GM19043 (cell line): Measurements from ENCODE around the gene ME1.

Source experiments
- ATAC-seq: cut with Tn5 transposase; IDR thresholded peaks from one replicate; pipeline ENCODE4 v1.9.1; 2021; ENCODE audit warnings: low read depth; ENCODE audit not compliant: unreplicated experiment

The ME1 gene

DNA sequence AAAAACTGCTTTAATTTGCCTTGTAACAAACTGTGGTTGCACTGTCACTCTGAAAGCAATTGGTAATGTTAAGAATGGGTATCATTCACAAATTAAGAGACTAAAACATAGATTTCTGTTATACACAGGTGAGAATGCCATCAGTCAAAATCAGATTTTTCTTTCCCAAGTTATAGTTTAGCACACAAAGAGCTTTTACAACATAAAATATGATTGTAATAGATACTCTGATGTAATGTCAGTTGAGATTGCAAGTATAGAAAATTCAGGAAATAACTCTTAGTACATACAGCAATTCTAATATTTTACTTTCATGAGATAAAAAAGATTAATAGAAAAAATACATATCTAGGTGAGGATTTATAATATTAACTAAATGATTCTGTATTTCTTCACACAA, 2.3 kb upstream of the ME1 start:
- no peak for ATAC-seq

GRCh38 chr6:83432636-83433035, 1.8 kb upstream of the ME1 start:
- ATAC-seq, result no peak

DNA sequence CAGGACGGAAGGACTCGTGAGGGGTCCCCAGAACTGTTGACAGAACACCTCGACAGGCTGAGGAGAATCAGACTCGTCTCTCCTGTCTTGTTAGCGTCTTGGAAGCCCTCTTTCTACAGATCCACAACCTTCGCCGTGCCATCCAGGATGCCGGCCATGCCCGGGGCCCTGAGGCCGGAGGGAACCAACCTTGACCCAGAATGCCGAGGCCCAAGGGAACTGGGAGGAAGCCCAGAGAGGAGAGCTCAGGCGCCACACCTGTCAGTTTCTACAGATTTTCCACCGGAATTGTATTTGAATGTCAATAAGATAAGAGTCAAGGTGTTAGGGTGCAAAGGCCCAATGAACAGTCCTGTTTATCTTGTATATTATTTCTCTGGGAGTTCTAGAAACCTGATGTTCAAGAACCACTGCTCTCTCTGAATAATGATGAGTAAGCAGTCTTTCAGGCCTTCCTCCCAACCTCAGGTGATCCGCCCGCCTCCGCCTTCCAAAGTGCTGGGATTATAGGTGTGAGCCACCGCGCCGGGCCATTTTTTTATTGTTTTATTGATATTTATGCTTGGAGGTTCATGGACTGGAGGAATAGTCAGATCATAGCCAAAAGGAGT, 799 bp upstream of the ME1 start:
- no peak for ATAC-seq

GRCh38 chr6:83429857-83430610, 817 bp downstream of the ME1 start:
- ATAC-seq, result no peak

- ATAC-seq, result no peak
Measured at GRCh38 chr6:83429269-83429668, 1.6 kb downstream of the ME1 start.

- ATAC-seq, result no peak
Measured at GRCh38 chr6:83424392-83425018, 6.3 kb downstream of the ME1 start.

DNA sequence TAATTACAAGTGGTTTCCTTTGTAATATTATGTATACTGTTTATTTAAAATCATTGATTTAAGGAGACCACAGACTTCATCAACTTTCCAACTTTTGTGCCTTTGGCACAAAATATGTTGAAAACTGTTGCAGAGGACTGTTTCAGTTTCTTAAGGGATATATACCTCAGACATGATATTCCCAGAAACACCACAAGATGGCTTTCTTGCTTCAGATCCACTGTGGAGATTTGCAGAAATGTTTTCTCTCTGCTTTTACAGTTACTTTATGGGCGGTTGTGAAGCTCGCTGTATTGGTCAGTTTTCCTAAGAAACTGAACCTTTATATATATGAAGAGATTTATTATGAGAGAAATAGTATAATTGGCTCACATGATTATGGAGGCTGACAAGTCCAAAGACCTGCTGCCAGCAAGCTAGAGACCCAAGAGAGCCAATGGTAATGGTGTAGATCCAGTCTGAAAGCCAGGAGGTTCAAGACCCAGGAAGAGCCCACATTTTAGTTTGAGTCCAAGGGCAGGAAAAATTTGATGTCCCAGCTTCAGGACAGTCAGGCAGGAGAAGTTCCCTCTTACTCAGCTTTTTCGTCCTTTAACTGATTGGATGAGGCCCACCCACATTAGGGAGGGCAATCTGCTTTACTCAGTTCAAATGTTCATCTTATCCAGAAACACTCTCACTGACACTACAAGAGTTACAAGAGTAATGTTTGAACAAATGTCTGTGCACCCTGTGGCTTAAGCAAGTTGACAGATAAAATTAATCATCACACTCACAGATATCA, 12.8 kb downstream of the ME1 start:
- ATAC-seq, result no peak

DNA sequence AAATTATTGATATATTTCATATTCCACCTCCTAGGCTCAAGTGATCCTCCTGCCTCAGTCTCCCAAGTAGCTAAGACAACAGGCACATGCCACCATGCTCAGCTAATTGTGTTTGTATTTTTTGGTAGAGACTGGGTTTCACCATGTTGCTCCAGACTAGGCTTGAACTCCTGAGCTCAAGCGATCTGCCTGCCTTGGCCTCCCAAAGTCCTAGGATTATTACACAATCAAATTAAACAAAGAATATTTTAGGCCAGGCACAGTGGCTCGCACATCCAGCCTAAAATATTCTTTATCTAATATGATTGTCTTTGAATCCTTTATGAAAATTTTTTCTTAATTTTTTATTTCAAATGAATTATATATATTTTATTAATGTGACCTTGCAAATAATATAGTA, 17.8 kb downstream of the ME1 start:
- no peak for ATAC-seq

DNA sequence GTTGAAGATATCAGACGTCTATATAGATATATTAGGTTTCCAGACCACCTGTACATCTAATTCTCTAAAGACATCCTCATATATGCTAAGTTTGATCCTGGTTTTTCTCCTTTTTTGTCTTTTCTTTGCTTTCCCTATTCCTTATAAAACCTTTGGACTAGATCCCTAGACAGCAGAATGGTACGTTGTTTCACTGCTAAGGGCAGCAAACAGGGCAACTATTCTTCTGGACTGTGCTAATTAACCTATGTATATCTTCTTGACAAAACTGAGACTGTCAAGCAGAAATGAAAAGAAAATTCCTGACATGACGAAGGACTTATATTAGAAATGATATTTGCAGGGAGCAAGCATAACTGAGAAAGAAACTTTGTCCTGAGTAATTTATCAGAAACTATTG, 19.1 kb downstream of the ME1 start:
- ATAC-seq, result no peak

- ATAC-seq, result no peak
Measured at GRCh38 chr6:83403191-83403590, 27.7 kb downstream of the ME1 start.

DNA sequence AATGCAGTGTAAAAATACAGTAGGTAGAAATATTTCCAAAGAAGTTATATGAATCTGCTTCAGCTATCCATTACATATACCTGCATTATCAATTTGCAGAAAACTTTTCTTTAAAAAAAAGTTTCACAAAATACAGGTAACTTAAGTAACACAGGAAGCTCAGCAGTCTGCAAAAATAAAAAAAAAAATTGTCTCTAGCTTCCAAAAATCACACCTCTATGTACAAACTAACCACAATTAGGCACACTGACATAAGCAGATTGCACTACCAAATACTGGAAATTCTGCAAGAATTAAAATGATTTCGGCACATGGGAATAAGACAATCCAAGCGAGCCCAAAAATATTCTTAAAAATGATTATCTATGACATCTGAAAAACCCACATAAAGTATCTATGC, 41.2 kb downstream of the ME1 start:
- ATAC-seq, result no peak

GRCh38 chr6:83385473-83385872, 45.4 kb downstream of the ME1 start:
- ATAC-seq, result no peak

GRCh38 chr6:83384751-83385150, 46.1 kb downstream of the ME1 start:
- no peak for ATAC-seq

DNA sequence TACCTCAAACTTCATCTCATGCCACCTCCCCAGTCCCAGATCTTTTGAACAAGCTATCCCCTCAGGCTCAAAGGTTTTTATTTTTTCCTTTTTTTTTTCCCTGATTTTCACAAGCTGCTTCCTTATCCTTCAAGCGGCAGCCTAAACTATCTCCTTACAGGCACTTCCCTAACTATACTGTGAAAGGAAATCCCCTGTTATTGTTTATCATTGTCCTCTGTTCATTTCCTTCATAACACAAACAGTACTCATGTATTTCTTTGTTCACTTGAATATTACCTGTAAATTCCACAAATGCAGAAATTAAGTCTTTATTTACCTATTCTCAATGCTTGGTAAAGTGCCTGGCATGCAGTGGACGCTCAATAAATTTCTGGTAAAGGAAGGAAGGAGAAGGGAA, 48.9 kb downstream of the ME1 start:
- ATAC-seq, result no peak

- no peak for ATAC-seq
Measured at GRCh38 chr6:83378621-83379388, 52.0 kb downstream of the ME1 start.

DNA sequence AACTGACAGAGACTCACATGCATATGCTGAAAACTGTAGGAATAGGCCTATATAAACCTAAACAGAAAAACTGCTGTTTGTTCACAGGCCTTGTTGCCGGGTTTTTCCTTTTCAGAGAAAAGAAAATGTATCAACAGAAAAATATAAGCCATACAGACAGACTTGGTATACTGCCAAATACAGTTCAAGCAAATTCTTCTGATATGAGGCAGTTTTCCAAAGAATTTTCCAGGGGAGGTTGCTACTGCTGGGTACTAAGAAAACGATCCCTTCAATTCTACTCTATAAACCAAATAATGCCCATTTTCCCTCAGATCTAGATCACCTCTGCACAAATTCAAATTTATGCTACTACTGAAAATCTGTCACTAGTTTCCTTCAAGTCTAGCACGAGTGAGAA, 59.4 kb downstream of the ME1 start:
- no peak for ATAC-seq

DNA sequence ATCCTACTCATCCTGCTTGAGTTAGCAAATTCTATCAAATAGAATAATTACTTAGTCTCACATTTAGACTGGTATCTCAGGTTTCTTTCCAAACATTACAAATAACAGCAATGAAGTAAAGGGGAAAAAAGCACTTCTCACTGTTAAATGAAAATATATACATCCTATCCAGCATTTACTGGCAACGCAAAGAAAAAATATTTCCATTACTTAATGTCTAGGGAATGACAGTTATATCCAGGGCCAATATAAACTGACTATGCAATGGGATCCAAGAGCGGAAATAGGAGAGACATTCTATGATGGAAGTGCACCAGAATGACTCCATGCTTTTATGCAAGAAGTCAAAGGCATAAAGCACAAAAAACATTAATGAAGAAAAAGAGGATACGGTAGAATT, 60.3 kb downstream of the ME1 start:
- ATAC-seq, result no peak

DNA sequence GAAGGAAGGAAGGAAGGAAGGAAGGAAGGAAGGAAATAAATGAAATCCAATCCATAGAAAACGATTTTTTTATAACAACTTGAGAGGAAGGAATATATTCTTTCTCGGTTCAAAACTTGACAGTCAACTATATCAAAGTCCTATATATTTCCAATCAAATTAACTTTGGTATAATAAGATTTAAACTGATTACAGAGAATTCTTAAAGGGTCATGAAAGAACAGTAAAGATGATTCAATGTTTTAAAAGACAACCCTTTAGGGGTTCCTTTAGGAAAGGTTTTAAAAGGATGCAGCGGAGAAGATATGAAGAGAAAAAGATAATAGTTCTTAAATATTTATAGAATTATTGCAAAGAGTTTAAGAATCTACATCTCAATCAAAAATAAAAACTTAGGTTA, 61.2 kb downstream of the ME1 start:
- no peak for ATAC-seq

GRCh38 chr6:83368577-83368976, 62.3 kb downstream of the ME1 start:
- no peak for ATAC-seq

- ATAC-seq, result no peak
Measured at GRCh38 chr6:83367104-83367503, 63.7 kb downstream of the ME1 start.

DNA sequence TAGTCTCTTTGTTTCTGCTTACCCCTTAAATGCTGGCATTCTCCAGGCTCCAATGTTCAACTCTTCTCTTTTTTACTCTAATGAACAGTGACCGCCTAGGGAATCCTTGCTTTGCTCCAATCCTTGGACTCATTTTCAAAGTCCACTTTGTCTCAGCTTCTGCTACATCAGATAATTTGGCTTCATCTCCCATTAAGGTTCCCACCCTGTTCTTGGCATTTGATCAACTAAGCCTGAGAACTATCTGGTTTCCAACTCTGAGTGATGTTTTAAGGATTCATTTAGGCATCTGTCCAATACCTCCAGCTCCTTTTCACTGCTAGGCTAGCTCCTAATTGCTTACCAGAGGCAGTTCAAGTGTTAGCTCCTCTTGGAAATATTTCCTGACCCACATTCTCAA, 64.9 kb downstream of the ME1 start:
- no peak for ATAC-seq
